GM12878 (cell line): Measurements from ENCODE around the gene LRP1B. TPM values are rescaled to one million over a fixed set of nuclear protein-coding genes. Genes with fewer than 3 reads are reported as not detected.

ENCODE experiments used
- ATAC-seq: fragments of 200-7000 bp; cut with Tn5 transposase; 3 replicates; pipeline ENCODE4 v1.9.1; 2020; ENCODE audit warnings: mild to moderate bottlenecking, moderate library complexity
- BruUV-seq: library from RNA; stranded (reverse); fragments of 400-500 nt; replicated peaks from 2 replicates; lab custom pipeline; 2021; lab: Mats Ljungman, UMichigan
- CTCF ChIA-PET: fragments of 300-600 bp; sonication (Branson Sonifier 250); formaldehyde crosslinking; extraction: SDS; loops from one replicate; lab custom pipeline; 2021; ENCODE audit warnings: inconsistent platforms; lab: Yijun Ruan, JAX
- POLR2A ChIA-PET: fragments of 350-600 bp; formaldehyde crosslinking; extraction: SDS; loops from one replicate; lab custom pipeline; 2021; ENCODE audit warnings: inconsistent platforms; lab: Charles Lee
- RAD21 ChIA-PET: fragments of 300-600 bp; sonication (Branson Sonifier 250); formaldehyde crosslinking; loops from one replicate; lab custom pipeline; 2023; ENCODE audit warnings: antibody characterized with exemption; ENCODE audit not compliant: unreplicated experiment; lab: Charles Lee
- SMC1A ChIA-PET: fragments of 300-600 bp; sonication (Branson Sonifier 250); formaldehyde crosslinking; loops from one replicate; lab custom pipeline; 2023; ENCODE audit not compliant: unreplicated experiment, uncharacterized antibody; lab: Charles Lee
- DNase-seq: peaks from one replicate; pipeline ENCODE4 v3.0.0-alpha.2; 2011; ENCODE audit warnings: low read depth, low spot score
- FAIRE-seq: peaks from 3 replicates; lab custom pipeline; 2011; peaks lifted over from hg19 to GRCh38; lab: Jason Lieb, UNC
- H2AFZ ChIP-seq: 2 replicates; pipeline ENCODE4 v1.6.0; 2011; ENCODE audit warnings: low read depth, low read length, control low read depth; ENCODE audit not compliant: control insufficient read depth
- H3K27ac ChIP-seq: 2 replicates; pipeline ENCODE4 v1.5.1; 2011; ENCODE audit warnings: control low read depth; ENCODE audit not compliant: control insufficient read depth, insufficient read depth
- H3K27me3 ChIP-seq, 2 experiments: replicated peaks in 1 of 2; 2 replicates each; pipeline versions ENCODE4 v1.6.0 to v1.6.1; 2011; ENCODE audit warnings: low read length in 1 of 2; ENCODE audit not compliant: control insufficient read depth in 2 of 2, insufficient read depth in 2 of 2
- H3K36me3 ChIP-seq, 2 experiments: 2 replicates each; pipeline ENCODE4 v1.5.1; 2011; ENCODE audit warnings: low read length in 1 of 2; ENCODE audit not compliant: control insufficient read depth in 2 of 2, insufficient read depth in 2 of 2
- H3K4me1 ChIP-seq: 2 replicates; pipeline ENCODE4 v1.6.1; 2011; ENCODE audit warnings: mild to moderate bottlenecking, low read length, moderate library complexity, mixed read lengths; ENCODE audit not compliant: control insufficient read depth, insufficient read depth
- H3K4me2 ChIP-seq: 2 replicates; pipeline ENCODE4 v1.6.0; 2011; ENCODE audit warnings: control low read depth; ENCODE audit not compliant: control insufficient read depth, insufficient read depth
- H3K4me3 ChIP-seq: fragments of 200-600 bp; sonication (generic); 2 replicates; pipeline ENCODE4 v1.5.1; 2016
- H3K79me2 ChIP-seq: 2 replicates; pipeline ENCODE4 v1.6.0; 2011; ENCODE audit warnings: low read length; ENCODE audit not compliant: control insufficient read depth, insufficient read depth
- H3K9ac ChIP-seq: 2 replicates; pipeline ENCODE4 v1.8.0; 2011; ENCODE audit warnings: low read length, control low read depth, mixed read lengths; ENCODE audit not compliant: control insufficient read depth, insufficient read depth
- H3K9me3 ChIP-seq: replicated peaks from 3 replicates; pipeline ENCODE4 v1.5.1; 2011; ENCODE audit warnings: mild to moderate bottlenecking, low read length; ENCODE audit not compliant: control insufficient read depth, insufficient read depth
- H4K20me1 ChIP-seq: 2 replicates; pipeline ENCODE4 v1.6.0; 2011; ENCODE audit not compliant: control insufficient read depth, insufficient read depth
- CTCF ChIP-seq, 3 experiments: IDR thresholded peaks in 2 of 3; conservative IDR thresholded peaks in 1 of 3; 2 replicates each; pipeline ENCODE4 v1.5.1; 2011; ENCODE audit warnings: low read depth in 3 of 3, low read length in 3 of 3, mild to moderate bottlenecking in 3 of 3, control low read depth in 2 of 3, moderate library complexity in 2 of 3, inconsistent platforms in 1 of 3, mixed read lengths in 1 of 3; ENCODE audit not compliant: control insufficient read depth in 2 of 3, insufficient read depth in 1 of 3; ENCODE audit errors: extremely low read depth in 1 of 3
- FOXK2 ChIP-seq: fragments of 450-650 bp; IDR thresholded peaks from 2 replicates; pipeline ENCODE4 v1.6.1; 2017; ENCODE audit warnings: mild to moderate bottlenecking, moderate library complexity
- NFIC ChIP-seq: IDR thresholded peaks from 2 replicates; pipeline ENCODE4 v1.6.1; 2012; ENCODE audit warnings: low read depth, mild to moderate bottlenecking, inconsistent platforms, low read length, moderate library complexity
- POU2F2 ChIP-seq: IDR thresholded peaks from 3 replicates; pipeline ENCODE4 v1.6.1; 2011; ENCODE audit warnings: low read depth, mild to moderate bottlenecking, low read length, borderline replicate concordance
- RAD21 ChIP-seq: IDR thresholded peaks from 2 replicates; pipeline ENCODE4 v1.6.1; 2011; ENCODE audit warnings: mild to moderate bottlenecking, low read depth, low read length, moderate library complexity; ENCODE audit not compliant: insufficient read depth
- RBBP5 ChIP-seq: fragments of 200-600 bp; sonication (generic); conservative IDR thresholded peaks from 2 replicates; pipeline ENCODE4 v1.6.1; 2016
- SREBF1 ChIP-seq: IDR thresholded peaks from 2 replicates; pipeline ENCODE4 v1.6.1; 2012; ENCODE audit warnings: mild to moderate bottlenecking, low read length
- TCF3 ChIP-seq: IDR thresholded peaks from 2 replicates; pipeline ENCODE4 v1.6.1; 2012; ENCODE audit warnings: low read depth, mild to moderate bottlenecking, low read length, borderline replicate concordance; ENCODE audit not compliant: insufficient read depth
- YBX1 ChIP-seq: fragments of 450-650 bp; IDR thresholded peaks from 2 replicates; pipeline ENCODE4 v1.6.1; 2016; ENCODE audit warnings: antibody characterized with exemption
- ZNF217 ChIP-seq: fragments of 450-650 bp; IDR thresholded peaks from 2 replicates; pipeline ENCODE4 v1.6.1; 2017; ENCODE audit warnings: antibody characterized with exemption, mild to moderate bottlenecking
- ZNF592 ChIP-seq: fragments of 450-650 bp; IDR thresholded peaks from 2 replicates; pipeline ENCODE4 v1.6.1; 2017; ENCODE audit warnings: mild to moderate bottlenecking, moderate library complexity
- WGBS: methylation state at CpG from one replicate; pipeline ENCODE4 v1.1.6; 2016; ENCODE audit warnings: low lambda C conversion rate; ENCODE audit not compliant: insufficient replicate concordance, insufficient coverage; ENCODE audit errors: missing lambda C conversion rate; 5-methylcytosine and 5-hydroxymethylcytosine counted together
- in situ Hi-C: fragments of 300-500 bp; cut with MboI; formaldehyde crosslinking; loops from 9 replicates; pipeline ENCODE4 v1.14.3; 2018; ENCODE audit warnings: mixed read lengths
- intact Hi-C: fragments of 100-400 bp; cut with micrococcal nuclease; formaldehyde crosslinking; loops from one replicate; pipeline ENCODE4 v1.14.2; 2022; ENCODE audit not compliant: unreplicated experiment
- polyA plus RNA-seq, 11 experiments: library from polyadenylated mRNA; depleted of rRNA in 4 of 11; unstranded in 6 of 11; stranded (reverse) in 5 of 11; fragments of >200 nt; fragmentation: Nextera tagmentation in 4 of 11; fragmentation: Illumina TruSeq in 1 of 11; extraction: Ambion mirVana in 4 of 11; extraction: Trizol in 1 of 11; gene quantifications; 1 replicate in 1 of 11; 2 replicates in 10 of 11; pipeline versions ENCODE4 v1.2.1 to v1.2.3, GENCODE V29; 2011 to 2016; ENCODE audit warnings: inconsistent platforms in 2 of 11, missing spikeins in 2 of 11, low read depth in 1 of 11
- total RNA-seq, 4 experiments: library from RNA; depleted of rRNA in 3 of 4; stranded (reverse); fragments of >200 nt in 3 of 4; fragmentation: Illumina TruSeq in 1 of 4; extraction: Trizol in 1 of 4; gene quantifications; 2 replicates each; pipeline versions ENCODE4 v1.2.1 to v1.2.3, GENCODE V29; 2013 to 2021

The LRP1B gene
- total and polyA plus RNA-seq, 10 of the 15 experiments (the other 5 are each of a cell fraction or from before 2014, with no cell fraction given): under 0.01 to 0.06 (median 0.03) TPM; not detected in 5

GRCh38 chr2:140696449-140696848 is 1434.4 kb downstream of the LRP1B start:
- no peaks in the 10 kb centered on the region for H3K36me3 ChIP-seq
- H3K9me3 ChIP-seq: no peaks in the 10 kb centered on the region
- no peak overlapping the region for H2AFZ ChIP-seq
- H3K27ac ChIP-seq: no peak overlapping the region
- no peak for ATAC-seq
- CTCF ChIA-PET: no interaction called here
- 62% methylated on average over 3 of the region's 3 CpGs for WGBS
- SMC1A ChIA-PET: no interaction called here
- no peak overlapping the region for H3K9ac ChIP-seq
- DNase-seq: no peak
- no peaks in the 10 kb centered on the region for H3K4me1 ChIP-seq
- in situ Hi-C loops (no loop called here), intact Hi-C loops (no loop called here)
- POLR2A ChIA-PET: no interaction called here
- no peaks in the 10 kb centered on the region for H3K27me3 ChIP-seq
- H3K4me2 ChIP-seq: no peak overlapping the region
- H4K20me1 ChIP-seq: no peaks in the 10 kb centered on the region
- H3K4me3 ChIP-seq: no peak overlapping the region
- TF ChIP-seq FOXK2 (no peak), RAD21 (peak; percentile 14; the same call in 1 of the 2 replicates), CTCF (IDR thresholded peaks at IDR 0.05 in 2 of 3, conservative IDR thresholded peaks at IDR 0.05 in 1 of 3; ENCODE audit: control insufficient read depth in 2 of 3, extremely low read depth in 1 of 3, insufficient read depth in 1 of 3, low read depth in 3 of 3, low read length in 3 of 3) (peak in 1 of 3 experiments; percentile 14; a peak in 1 of 6 replicates)
- no TSS peak for BruUV-seq
- RAD21 ChIA-PET: no interaction called here
- H3K79me2 ChIP-seq: no peaks in the 10 kb centered on the region
- FAIRE-seq: no peak

GRCh38 chr2:140695155-140695554 is 1435.7 kb downstream of the LRP1B start:
- Histone ChIP-seq H3K4me2 (no peak overlapping the region), H3K36me3 (no peaks in the 10 kb centered on the region), H3K27ac (no peak overlapping the region), H3K9ac (no peak overlapping the region), H3K27me3 (no peaks in the 10 kb centered on the region), H3K4me1 (no peaks in the 10 kb centered on the region), H3K79me2 (no peaks in the 10 kb centered on the region), H3K9me3 (no peaks in the 10 kb centered on the region), H2AFZ (no peak overlapping the region), H3K4me3 (no peak overlapping the region), H4K20me1 (no peaks in the 10 kb centered on the region)
- POLR2A ChIA-PET: no interaction called here
- WGBS: 47% methylated on average over 1 of the region's 1 CpG
- no peak for TF ChIP-seq ZNF592
- no peak for TF ChIP-seq POU2F2
- TF ChIP-seq YBX1: no peak
- TF ChIP-seq RBBP5: no peak
- TF ChIP-seq ZNF217: no peak
- TF ChIP-seq SREBF1: no peak
- no peak for TF ChIP-seq TCF3
- TF ChIP-seq NFIC: no peak
- in situ Hi-C loops: no loop called here
- RAD21 ChIA-PET: no interaction called here
- ATAC-seq (no peak), DNase-seq (no peak), FAIRE-seq (no peak)
- SMC1A ChIA-PET: interaction anchor here (0.7 kb wide), 1 partner anchor 10 kb away, joined by 3 read pairs; no protein-coding TSS in a partner anchor
- intact Hi-C loops: no loop called here
- CTCF ChIA-PET: no interaction called here
- no TSS peak for BruUV-seq
